ENCODE results near the gene ASTN2. TPM values are rescaled to one million over a fixed set of nuclear protein-coding genes. Genes with fewer than 3 reads are reported as not detected.

Gene ASTN2
- total and polyA plus RNA-seq, 9 of the 15 experiments (the other 6 are each of a cell fraction or from before 2014, with no cell fraction given) = 0.56 to 3.5 (median 1.9) TPM

DNA sequence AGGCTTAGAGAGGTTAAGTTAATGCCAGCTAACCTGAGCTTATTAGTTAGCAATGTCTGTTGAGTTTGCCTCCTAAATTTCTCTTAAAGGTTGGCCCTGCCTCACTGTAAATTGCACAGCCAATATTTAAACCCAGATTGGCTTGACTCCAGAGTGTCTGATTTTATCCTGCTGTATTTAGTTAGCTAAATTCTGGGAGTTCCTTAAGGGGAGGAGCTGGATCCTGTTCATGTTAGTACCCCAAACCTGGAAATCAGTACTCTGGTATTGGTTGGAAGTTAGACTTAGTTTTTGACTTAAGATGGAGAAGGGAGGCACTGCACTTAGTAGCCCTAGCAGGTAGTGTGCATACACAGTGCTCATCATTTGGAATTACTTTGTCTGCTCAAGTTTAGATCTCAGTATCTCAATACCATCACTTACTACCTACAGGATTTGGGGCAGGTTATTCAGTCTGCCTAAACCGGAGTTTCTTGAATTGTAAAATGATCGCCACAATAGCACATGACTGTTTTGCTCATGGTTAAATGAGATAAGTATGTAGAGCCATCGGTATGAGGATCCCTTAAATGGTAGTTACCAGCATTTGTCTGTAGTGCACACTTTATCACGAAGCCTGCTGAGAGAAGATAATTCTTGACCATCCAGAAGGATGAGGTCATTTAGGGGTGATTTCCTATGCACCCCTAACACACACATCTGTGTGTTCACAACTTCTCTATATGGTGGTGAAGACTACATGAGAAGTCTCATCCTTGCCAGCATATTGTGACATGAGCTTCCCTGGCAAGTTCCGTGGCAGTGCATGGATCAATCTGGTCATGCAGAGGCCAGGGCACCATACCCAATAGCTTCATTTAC is 992.5 kb downstream of the ASTN2 start (continued):
- TF ChIP-seq MAZ (CRISPR knock-in tag; conservative IDR thresholded peaks at IDR 0.05 in 1 of 2, IDR thresholded peaks at IDR 0.05 in 1 of 2) (peak in 1 of 2 experiments; percentile 42; a peak in 1 of 4 replicates), ETS2 (tag; IDR thresholded peaks at IDR 0.05; ENCODE audit: borderline replicate concordance, poor library complexity, severe bottlenecking) (no peak), HSF4 (CRISPR knock-in tag; IDR thresholded peaks at IDR 0.05; ENCODE audit: borderline replicate concordance) (0 out of 2 replicates have a peak, but pooled peaks have one; percentile 2), DIDO1 (tag; IDR thresholded peaks at IDR 0.05; ENCODE audit: low read depth) (peak; percentile 54; the same call in 1 of the 2 replicates), TBL1XR1 (IDR thresholded peaks at IDR 0.05; ENCODE audit: low read length in 2 of 2) (peak; percentile 57 to 95; a peak in 3 of 4 replicates), SIN3A (IDR thresholded peaks at IDR 0.05; ENCODE audit: borderline replicate concordance in 2 of 2, control insufficient read depth in 1 of 2, low read depth in 2 of 2, low read length in 2 of 2) (no peak), ZNF668 (CRISPR knock-in tag; IDR thresholded peaks at IDR 0.05) (peak; percentile 43; the same call in 1 of the 2 replicates), TFAM (CRISPR knock-in tag; conservative IDR thresholded peaks at IDR 0.05) (no peak), ZNF384 (IDR thresholded peaks at IDR 0.05; ENCODE audit: low read depth, low read length) (no peak), CBFA2T2 (conservative IDR thresholded peaks at IDR 0.05) (peak; percentile 95)
- TF ChIP-seq, protein P1, sequence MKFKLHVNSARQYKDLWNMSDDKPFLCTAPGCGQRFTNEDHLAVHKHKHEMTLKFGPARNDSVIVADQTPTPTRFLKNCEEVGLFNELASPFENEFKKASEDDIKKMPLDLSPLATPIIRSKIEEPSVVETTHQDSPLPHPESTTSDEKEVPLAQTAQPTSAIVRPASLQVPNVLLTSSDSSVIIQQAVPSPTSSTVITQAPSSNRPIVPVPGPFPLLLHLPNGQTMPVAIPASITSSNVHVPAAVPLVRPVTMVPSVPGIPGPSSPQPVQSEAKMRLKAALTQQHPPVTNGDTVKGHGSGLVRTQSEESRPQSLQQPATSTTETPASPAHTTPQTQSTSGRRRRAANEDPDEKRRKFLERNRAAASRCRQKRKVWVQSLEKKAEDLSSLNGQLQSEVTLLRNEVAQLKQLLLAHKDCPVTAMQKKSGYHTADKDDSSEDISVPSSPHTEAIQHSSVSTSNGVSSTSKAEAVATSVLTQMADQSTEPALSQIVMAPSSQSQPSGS (CRISPR knock-in tag; IDR thresholded peaks at IDR 0.05) = no peak
- TF ChIP-seq, protein P2, sequence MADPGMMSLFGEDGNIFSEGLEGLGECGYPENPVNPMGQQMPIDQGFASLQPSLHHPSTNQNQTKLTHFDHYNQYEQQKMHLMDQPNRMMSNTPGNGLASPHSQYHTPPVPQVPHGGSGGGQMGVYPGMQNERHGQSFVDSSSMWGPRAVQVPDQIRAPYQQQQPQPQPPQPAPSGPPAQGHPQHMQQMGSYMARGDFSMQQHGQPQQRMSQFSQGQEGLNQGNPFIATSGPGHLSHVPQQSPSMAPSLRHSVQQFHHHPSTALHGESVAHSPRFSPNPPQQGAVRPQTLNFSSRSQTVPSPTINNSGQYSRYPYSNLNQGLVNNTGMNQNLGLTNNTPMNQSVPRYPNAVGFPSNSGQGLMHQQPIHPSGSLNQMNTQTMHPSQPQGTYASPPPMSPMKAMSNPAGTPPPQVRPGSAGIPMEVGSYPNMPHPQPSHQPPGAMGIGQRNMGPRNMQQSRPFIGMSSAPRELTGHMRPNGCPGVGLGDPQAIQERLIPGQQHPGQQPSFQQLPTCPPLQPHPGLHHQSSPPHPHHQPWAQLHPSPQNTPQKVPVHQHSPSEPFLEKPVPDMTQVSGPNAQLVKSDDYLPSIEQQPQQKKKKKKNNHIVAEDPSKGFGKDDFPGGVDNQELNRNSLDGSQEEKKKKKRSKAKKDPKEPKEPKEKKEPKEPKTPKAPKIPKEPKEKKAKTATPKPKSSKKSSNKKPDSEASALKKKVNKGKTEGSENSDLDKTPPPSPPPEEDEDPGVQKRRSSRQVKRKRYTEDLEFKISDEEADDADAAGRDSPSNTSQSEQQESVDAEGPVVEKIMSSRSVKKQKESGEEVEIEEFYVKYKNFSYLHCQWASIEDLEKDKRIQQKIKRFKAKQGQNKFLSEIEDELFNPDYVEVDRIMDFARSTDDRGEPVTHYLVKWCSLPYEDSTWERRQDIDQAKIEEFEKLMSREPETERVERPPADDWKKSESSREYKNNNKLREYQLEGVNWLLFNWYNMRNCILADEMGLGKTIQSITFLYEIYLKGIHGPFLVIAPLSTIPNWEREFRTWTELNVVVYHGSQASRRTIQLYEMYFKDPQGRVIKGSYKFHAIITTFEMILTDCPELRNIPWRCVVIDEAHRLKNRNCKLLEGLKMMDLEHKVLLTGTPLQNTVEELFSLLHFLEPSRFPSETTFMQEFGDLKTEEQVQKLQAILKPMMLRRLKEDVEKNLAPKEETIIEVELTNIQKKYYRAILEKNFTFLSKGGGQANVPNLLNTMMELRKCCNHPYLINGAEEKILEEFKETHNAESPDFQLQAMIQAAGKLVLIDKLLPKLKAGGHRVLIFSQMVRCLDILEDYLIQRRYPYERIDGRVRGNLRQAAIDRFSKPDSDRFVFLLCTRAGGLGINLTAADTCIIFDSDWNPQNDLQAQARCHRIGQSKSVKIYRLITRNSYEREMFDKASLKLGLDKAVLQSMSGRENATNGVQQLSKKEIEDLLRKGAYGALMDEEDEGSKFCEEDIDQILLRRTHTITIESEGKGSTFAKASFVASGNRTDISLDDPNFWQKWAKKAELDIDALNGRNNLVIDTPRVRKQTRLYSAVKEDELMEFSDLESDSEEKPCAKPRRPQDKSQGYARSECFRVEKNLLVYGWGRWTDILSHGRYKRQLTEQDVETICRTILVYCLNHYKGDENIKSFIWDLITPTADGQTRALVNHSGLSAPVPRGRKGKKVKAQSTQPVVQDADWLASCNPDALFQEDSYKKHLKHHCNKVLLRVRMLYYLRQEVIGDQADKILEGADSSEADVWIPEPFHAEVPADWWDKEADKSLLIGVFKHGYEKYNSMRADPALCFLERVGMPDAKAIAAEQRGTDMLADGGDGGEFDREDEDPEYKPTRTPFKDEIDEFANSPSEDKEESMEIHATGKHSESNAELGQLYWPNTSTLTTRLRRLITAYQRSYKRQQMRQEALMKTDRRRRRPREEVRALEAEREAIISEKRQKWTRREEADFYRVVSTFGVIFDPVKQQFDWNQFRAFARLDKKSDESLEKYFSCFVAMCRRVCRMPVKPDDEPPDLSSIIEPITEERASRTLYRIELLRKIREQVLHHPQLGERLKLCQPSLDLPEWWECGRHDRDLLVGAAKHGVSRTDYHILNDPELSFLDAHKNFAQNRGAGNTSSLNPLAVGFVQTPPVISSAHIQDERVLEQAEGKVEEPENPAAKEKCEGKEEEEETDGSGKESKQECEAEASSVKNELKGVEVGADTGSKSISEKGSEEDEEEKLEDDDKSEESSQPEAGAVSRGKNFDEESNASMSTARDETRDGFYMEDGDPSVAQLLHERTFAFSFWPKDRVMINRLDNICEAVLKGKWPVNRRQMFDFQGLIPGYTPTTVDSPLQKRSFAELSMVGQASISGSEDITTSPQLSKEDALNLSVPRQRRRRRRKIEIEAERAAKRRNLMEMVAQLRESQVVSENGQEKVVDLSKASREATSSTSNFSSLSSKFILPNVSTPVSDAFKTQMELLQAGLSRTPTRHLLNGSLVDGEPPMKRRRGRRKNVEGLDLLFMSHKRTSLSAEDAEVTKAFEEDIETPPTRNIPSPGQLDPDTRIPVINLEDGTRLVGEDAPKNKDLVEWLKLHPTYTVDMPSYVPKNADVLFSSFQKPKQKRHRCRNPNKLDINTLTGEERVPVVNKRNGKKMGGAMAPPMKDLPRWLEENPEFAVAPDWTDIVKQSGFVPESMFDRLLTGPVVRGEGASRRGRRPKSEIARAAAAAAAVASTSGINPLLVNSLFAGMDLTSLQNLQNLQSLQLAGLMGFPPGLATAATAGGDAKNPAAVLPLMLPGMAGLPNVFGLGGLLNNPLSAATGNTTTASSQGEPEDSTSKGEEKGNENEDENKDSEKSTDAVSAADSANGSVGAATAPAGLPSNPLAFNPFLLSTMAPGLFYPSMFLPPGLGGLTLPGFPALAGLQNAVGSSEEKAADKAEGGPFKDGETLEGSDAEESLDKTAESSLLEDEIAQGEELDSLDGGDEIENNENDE (IDR thresholded peaks at IDR 0.05; ENCODE audit: low read depth, low read length) = no peak

Data from K562 (cell line).